HepG2 (cell line): ENCODE data around the gene ELL. TPM values are rescaled to one million over a fixed set of nuclear protein-coding genes. Genes with fewer than 3 reads are reported as not detected.

ENCODE experiments used
- CHD4 ChIP-seq: fragments of 200-600 bp; sonication (generic); IDR thresholded peaks from 2 replicates; pipeline ENCODE4 v1.7.0; 2017; ENCODE audit warnings: mild to moderate bottlenecking, low read length, borderline replicate concordance
- ETV5 ChIP-seq: IDR thresholded peaks from 2 replicates; pipeline ENCODE4 v1.6.1; 2018; ENCODE audit warnings: missing biosample characterization, missing genetic modification reagents, inconsistent platforms, borderline replicate concordance
- FOXO1 ChIP-seq: sonication (generic); formaldehyde crosslinking; IDR thresholded peaks from 2 replicates; pipeline ENCODE4 v1.4.0; 2020; ENCODE audit warnings: missing genetic modification reagents
- MAZ ChIP-seq, 2 experiments: sonication (generic) in 1 of 2; formaldehyde crosslinking in 1 of 2; IDR thresholded peaks; 2 replicates each; pipeline versions ENCODE4 v1.5.0 to v1.6.1; 2012 to 2020; ENCODE audit warnings: low read depth in 2 of 2, mild to moderate bottlenecking in 2 of 2, borderline replicate concordance in 1 of 2, improper control_type of control experiment in 1 of 2, low read length in 1 of 2, missing genetic modification reagents in 1 of 2, moderate library complexity in 1 of 2
- NFE2 ChIP-seq: sonication (generic); formaldehyde crosslinking; IDR thresholded peaks from 2 replicates; pipeline ENCODE4 v1.4.0; 2020; ENCODE audit warnings: missing genetic modification reagents
- ZBED4 ChIP-seq: sonication (generic); formaldehyde crosslinking; IDR thresholded peaks from 2 replicates; pipeline ENCODE4 v1.4.0; 2020; ENCODE audit warnings: missing genetic modification reagents, borderline replicate concordance
- ZNF234 ChIP-seq: sonication (generic); formaldehyde crosslinking; conservative IDR thresholded peaks from 2 replicates; pipeline ENCODE4 v1.5.1; 2020; ENCODE audit warnings: mild to moderate bottlenecking, missing genetic modification reagents
- ZNF570 ChIP-seq: sonication (generic); formaldehyde crosslinking; IDR thresholded peaks from 2 replicates; pipeline ENCODE4 v1.4.0; 2020; ENCODE audit warnings: mild to moderate bottlenecking, missing genetic modification reagents, borderline replicate concordance
- polyA plus RNA-seq, 8 experiments: library from polyadenylated mRNA; depleted of rRNA in 3 of 8; stranded (reverse) in 7 of 8; unstranded in 1 of 8; fragments of >200 nt; fragmentation: Illumina TruSeq in 4 of 8; extraction: Trizol in 4 of 8; gene quantifications; 2 replicates each; pipeline versions ENCODE4 v1.2.1 to v1.2.3, GENCODE V29; 2011 to 2016; ENCODE audit warnings: low read depth in 4 of 8, missing spikeins in 1 of 8, mixed read lengths in 1 of 8; ENCODE audit not compliant: insufficient read depth in 1 of 8
- total RNA-seq, 5 experiments: library from RNA; depleted of rRNA; stranded (reverse); fragments of >200 nt; fragmentation: Illumina TruSeq; extraction: Trizol; gene quantifications; 2 replicates each; pipeline ENCODE4 v1.2.3, GENCODE V29; 2016; ENCODE audit warnings: low read depth in 1 of 5
- TF ChIP-seq, protein P1 (sequence below): sonication (generic); formaldehyde crosslinking; IDR thresholded peaks from 2 replicates; pipeline ENCODE4 v1.4.0; 2020; ENCODE audit warnings: missing genetic modification reagents, mild to moderate bottlenecking, borderline replicate concordance
- TF ChIP-seq, protein P2 (sequence below): sonication (generic); formaldehyde crosslinking; IDR thresholded peaks from 2 replicates; pipeline ENCODE4 v1.4.0; 2020; ENCODE audit warnings: missing genetic modification reagents
- TF ChIP-seq, protein P3 (sequence below): sonication (generic); formaldehyde crosslinking; IDR thresholded peaks from 2 replicates; pipeline ENCODE4 v1.5.0; 2020; ENCODE audit warnings: mild to moderate bottlenecking, missing genetic modification reagents

Gene ELL
- total and polyA plus RNA-seq, 2 of the 13 experiments (the other 11 are each of a cell fraction or from before 2014, with no cell fraction given) = 3.7 to 5.4 TPM

DNA sequence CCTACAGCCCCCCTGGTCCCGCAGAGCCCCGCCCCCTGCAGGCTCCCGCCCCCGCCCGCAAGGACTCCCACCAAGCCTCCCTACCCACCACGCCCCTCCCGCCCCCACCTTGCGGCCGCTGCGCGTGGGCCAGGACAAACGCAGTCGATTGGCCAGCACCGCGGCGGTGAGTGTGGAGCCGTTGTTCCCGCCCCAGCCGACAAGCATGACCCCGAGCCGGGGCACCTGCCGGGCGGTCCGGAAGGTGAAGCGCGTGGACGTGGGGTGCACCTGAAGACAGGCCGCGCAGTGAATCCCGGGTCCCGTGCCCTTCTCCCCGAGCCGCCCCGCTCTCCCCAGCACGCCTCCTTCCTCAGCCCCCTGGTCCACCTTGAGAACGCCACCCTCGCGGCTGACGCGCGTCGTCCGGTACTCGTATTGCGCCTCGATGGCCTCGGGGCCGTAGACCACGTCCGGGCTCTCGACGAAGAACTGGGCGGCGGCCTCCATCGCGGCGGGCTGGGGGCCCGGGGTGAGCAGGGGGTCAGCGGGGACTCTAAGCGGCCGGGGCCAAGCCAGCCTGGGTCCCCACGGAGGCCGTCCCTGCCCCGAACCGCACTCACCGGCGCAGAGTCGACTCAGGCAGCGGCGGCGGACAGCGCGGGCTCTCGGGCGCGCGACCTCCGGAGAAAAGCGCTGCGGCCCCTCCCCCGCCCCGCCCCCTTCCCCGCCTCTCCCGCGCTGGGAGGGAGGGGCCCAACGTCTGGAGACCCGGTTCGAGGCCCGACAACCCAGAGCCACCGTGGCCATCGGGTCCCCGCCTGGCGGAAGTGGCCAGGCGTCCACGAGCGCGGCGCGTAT is 84.2 kb downstream of the ELL start, which contains the start of gene ISYNA1 (continued):
- TF ChIP-seq ZBED4 (peak; percentile 39; the same call in 1 of the 2 replicates), MAZ (IDR thresholded peaks at IDR 0.05; ENCODE audit: borderline replicate concordance, low read depth, low read length) (0 out of 2 replicates have a peak, but pooled peaks have one; percentile 11), MAZ (CRISPR knock-in tag; IDR thresholded peaks at IDR 0.05; ENCODE audit: low read depth) (peak; percentile 52; the same call in 1 of the 2 replicates), CHD4 (no peak), ETV5 (CRISPR knock-in tag) (no peak), ZNF234 (CRISPR knock-in tag) (no peak), NFE2 (CRISPR knock-in tag) (no peak), FOXO1 (CRISPR knock-in tag) (no peak), ZNF570 (CRISPR knock-in tag) (no peak)
- TF ChIP-seq, protein P1, sequence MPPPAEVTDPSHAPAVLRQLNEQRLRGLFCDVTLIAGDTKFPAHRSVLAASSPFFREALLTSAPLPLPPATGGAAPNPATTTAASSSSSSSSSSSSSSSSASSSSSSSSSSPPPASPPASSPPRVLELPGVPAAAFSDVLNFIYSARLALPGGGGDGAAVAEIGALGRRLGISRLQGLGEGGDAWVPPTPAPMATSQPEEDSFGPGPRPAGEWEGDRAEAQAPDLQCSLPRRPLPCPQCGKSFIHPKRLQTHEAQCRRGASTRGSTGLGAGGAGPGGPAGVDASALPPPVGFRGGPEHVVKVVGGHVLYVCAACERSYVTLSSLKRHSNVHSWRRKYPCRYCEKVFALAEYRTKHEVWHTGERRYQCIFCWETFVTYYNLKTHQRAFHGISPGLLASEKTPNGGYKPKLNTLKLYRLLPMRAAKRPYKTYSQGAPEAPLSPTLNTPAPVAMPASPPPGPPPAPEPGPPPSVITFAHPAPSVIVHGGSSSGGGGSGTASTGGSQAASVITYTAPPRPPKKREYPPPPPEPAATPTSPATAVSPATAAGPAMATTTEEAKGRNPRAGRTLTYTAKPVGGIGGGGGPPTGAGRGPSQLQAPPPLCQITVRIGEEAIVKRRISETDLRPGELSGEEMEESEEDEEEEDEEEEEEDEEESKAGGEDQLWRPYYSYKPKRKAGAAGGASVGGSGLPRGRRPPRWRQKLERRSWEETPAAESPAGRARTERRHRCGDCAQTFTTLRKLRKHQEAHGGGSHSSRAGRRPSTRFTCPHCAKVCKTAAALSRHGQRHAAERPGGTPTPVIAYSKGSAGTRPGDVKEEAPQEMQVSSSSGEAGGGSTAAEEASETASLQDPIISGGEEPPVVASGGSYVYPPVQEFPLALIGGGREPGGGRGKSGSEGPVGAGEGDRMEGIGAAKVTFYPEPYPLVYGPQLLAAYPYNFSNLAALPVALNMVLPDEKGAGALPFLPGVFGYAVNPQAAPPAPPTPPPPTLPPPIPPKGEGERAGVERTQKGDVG = no peak
- TF ChIP-seq, protein P2, sequence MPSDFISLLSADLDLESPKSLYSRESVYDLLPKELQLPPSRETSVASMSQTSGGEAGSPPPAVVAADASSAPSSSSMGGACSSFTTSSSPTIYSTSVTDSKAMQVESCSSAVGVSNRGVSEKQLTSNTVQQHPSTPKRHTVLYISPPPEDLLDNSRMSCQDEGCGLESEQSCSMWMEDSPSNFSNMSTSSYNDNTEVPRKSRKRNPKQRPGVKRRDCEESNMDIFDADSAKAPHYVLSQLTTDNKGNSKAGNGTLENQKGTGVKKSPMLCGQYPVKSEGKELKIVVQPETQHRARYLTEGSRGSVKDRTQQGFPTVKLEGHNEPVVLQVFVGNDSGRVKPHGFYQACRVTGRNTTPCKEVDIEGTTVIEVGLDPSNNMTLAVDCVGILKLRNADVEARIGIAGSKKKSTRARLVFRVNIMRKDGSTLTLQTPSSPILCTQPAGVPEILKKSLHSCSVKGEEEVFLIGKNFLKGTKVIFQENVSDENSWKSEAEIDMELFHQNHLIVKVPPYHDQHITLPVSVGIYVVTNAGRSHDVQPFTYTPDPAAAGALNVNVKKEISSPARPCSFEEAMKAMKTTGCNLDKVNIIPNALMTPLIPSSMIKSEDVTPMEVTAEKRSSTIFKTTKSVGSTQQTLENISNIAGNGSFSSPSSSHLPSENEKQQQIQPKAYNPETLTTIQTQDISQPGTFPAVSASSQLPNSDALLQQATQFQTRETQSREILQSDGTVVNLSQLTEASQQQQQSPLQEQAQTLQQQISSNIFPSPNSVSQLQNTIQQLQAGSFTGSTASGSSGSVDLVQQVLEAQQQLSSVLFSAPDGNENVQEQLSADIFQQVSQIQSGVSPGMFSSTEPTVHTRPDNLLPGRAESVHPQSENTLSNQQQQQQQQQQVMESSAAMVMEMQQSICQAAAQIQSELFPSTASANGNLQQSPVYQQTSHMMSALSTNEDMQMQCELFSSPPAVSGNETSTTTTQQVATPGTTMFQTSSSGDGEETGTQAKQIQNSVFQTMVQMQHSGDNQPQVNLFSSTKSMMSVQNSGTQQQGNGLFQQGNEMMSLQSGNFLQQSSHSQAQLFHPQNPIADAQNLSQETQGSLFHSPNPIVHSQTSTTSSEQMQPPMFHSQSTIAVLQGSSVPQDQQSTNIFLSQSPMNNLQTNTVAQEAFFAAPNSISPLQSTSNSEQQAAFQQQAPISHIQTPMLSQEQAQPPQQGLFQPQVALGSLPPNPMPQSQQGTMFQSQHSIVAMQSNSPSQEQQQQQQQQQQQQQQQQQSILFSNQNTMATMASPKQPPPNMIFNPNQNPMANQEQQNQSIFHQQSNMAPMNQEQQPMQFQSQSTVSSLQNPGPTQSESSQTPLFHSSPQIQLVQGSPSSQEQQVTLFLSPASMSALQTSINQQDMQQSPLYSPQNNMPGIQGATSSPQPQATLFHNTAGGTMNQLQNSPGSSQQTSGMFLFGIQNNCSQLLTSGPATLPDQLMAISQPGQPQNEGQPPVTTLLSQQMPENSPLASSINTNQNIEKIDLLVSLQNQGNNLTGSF = peak; percentile 62; the same call in 1 of the 2 replicates
- TF ChIP-seq, protein P3, sequence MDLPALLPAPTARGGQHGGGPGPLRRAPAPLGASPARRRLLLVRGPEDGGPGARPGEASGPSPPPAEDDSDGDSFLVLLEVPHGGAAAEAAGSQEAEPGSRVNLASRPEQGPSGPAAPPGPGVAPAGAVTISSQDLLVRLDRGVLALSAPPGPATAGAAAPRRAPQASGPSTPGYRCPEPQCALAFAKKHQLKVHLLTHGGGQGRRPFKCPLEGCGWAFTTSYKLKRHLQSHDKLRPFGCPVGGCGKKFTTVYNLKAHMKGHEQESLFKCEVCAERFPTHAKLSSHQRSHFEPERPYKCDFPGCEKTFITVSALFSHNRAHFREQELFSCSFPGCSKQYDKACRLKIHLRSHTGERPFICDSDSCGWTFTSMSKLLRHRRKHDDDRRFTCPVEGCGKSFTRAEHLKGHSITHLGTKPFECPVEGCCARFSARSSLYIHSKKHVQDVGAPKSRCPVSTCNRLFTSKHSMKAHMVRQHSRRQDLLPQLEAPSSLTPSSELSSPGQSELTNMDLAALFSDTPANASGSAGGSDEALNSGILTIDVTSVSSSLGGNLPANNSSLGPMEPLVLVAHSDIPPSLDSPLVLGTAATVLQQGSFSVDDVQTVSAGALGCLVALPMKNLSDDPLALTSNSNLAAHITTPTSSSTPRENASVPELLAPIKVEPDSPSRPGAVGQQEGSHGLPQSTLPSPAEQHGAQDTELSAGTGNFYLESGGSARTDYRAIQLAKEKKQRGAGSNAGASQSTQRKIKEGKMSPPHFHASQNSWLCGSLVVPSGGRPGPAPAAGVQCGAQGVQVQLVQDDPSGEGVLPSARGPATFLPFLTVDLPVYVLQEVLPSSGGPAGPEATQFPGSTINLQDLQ = no peak
